ENCODE measurements around the gene MGRN1. TPM values are rescaled to one million over a fixed set of nuclear protein-coding genes. Genes with fewer than 3 reads are reported as not detected.

The MGRN1 gene
- total RNA-seq, 1 experiment from 2014 or later = 61.3 TPM

DNA sequence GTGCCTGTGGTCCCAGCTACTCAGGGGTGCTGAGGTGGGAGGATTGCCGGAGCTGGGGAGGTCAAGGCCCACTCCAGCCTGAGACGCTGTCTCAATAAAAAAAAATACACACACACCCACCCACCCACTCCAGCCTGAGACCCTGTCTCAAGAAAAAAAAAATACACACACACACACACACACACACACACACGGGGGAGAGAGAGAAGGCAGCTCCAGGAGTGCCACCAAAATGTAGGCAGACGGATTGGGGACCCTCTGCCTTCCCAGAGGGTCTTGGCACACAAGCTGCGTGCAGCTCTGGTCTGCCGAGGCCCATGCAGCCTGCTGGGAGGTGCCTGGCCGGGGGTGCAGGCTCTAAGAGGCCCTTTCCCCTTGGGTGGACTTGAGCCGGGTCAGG, 62.8 kb downstream of the MGRN1 start:
- H3K4me3 Mint-ChIP-seq (ENCODE audit: unreplicated experiment) = no peak overlapping the region
- intact Hi-C loops (cut with micrococcal nuclease) = no loop called here
- DNase-seq (ENCODE audit: unreplicated experiment) = no peak
- H3K27ac Mint-ChIP-seq (ENCODE audit: low read depth, unreplicated experiment) = no peak overlapping the region
- H3K9me3 Mint-ChIP-seq (ENCODE audit: unreplicated experiment) = no peaks in the 10 kb centered on the region
- peaks cover 83% of the 10 kb centered on the region for H3K36me3 Mint-ChIP-seq (ENCODE audit: insufficient read depth, unreplicated experiment)
- POLR2A ChIA-PET = no interaction called here
- peaks cover 3% of the 10 kb centered on the region for H3K4me1 Mint-ChIP-seq (ENCODE audit: insufficient read depth, unreplicated experiment)
- CTCF ChIA-PET = no interaction called here
- no TSS peak for BruUV-seq (replicated peaks)
- H3K27me3 Mint-ChIP-seq (ENCODE audit: insufficient read depth, unreplicated experiment) = no peaks in the 10 kb centered on the region
- TF ChIP-seq, protein P1, sequence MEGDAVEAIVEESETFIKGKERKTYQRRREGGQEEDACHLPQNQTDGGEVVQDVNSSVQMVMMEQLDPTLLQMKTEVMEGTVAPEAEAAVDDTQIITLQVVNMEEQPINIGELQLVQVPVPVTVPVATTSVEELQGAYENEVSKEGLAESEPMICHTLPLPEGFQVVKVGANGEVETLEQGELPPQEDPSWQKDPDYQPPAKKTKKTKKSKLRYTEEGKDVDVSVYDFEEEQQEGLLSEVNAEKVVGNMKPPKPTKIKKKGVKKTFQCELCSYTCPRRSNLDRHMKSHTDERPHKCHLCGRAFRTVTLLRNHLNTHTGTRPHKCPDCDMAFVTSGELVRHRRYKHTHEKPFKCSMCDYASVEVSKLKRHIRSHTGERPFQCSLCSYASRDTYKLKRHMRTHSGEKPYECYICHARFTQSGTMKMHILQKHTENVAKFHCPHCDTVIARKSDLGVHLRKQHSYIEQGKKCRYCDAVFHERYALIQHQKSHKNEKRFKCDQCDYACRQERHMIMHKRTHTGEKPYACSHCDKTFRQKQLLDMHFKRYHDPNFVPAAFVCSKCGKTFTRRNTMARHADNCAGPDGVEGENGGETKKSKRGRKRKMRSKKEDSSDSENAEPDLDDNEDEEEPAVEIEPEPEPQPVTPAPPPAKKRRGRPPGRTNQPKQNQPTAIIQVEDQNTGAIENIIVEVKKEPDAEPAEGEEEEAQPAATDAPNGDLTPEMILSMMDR (IDR thresholded peaks at IDR 0.05; ENCODE audit: unreplicated experiment) = no peak

- Mint-ChIP-seq H3K27me3 (ENCODE audit: insufficient read depth, unreplicated experiment) (no peaks in the 10 kb centered on the region), H3K27ac (ENCODE audit: low read depth, unreplicated experiment) (no peak overlapping the region), H3K4me3 (ENCODE audit: unreplicated experiment) (no peak overlapping the region), H3K4me1 (ENCODE audit: insufficient read depth, unreplicated experiment) (peaks cover 5% of the 10 kb centered on the region), H3K9me3 (ENCODE audit: unreplicated experiment) (no peaks in the 10 kb centered on the region), H3K36me3 (ENCODE audit: insufficient read depth, unreplicated experiment) (peaks cover 83% of the 10 kb centered on the region)
- intact Hi-C loops (cut with micrococcal nuclease) = no loop called here
- ChIA-PET POLR2A (no interaction called here), CTCF (no interaction called here)
- DNase-seq (ENCODE audit: unreplicated experiment) = no peak
- TF ChIP-seq, protein P1 (IDR thresholded peaks at IDR 0.05; ENCODE audit: unreplicated experiment) = no peak
- no TSS peak for BruUV-seq (replicated peaks)
Observed at GRCh38 chr16:4687946-4688673, 63.5 kb downstream of the MGRN1 start.

- TF ChIP-seq, protein P1 (IDR thresholded peaks at IDR 0.05; ENCODE audit: unreplicated experiment) = no peak
- CTCF ChIA-PET = no interaction called here
- no TSS peak for BruUV-seq (replicated peaks)
- Mint-ChIP-seq H3K4me1 (ENCODE audit: insufficient read depth, unreplicated experiment) (peaks cover 5% of the 10 kb centered on the region), H3K27me3 (ENCODE audit: insufficient read depth, unreplicated experiment) (no peaks in the 10 kb centered on the region), H3K4me3 (ENCODE audit: unreplicated experiment) (no peak overlapping the region), H3K9me3 (ENCODE audit: unreplicated experiment) (no peaks in the 10 kb centered on the region), H3K36me3 (ENCODE audit: insufficient read depth, unreplicated experiment) (peaks cover 82% of the 10 kb centered on the region), H3K27ac (ENCODE audit: low read depth, unreplicated experiment) (no peak overlapping the region)
- DNase-seq (ENCODE audit: unreplicated experiment) = no peak
- intact Hi-C loops (cut with micrococcal nuclease) = no loop called here
- POLR2A ChIA-PET = interaction anchor here (1.3 kb wide), 1 partner anchor 9 kb away, joined by 6 read pairs; no protein-coding TSS in a partner anchor
Observed at GRCh38 chr16:4688674-4689045, 64.0 kb downstream of the MGRN1 start.

DNA sequence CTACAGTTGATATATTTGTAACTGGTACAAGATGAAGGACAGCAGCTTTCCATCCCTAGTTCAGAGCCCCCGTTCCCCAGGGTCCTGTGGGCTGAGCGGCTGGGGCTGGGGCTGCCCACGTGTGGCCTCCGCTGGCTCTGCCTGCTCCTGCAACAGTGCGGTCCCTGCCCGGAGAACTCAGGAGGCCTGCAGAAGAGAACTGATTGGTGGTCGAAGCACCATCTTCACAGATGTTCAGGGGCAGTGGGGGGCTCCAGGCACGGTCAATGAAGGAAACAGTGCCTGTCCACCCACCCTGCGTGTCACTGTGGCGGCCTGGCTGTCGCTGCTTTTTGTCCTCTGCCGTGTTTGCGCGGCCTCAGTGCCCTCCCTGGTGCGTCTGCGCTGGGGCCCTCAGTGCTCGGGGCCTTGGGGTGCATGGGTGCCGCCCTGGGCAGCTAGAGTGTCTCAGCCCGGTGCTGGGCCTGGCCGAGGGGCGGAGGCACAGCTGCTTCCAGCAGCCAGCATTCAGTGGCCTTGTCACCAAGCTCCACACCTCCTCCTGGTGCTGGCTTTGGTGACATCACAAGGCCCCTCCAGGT, 64.6 kb downstream of the MGRN1 start:
- no peak overlapping the region for H3K27ac Mint-ChIP-seq (ENCODE audit: low read depth, unreplicated experiment)
- H3K4me1 Mint-ChIP-seq (ENCODE audit: insufficient read depth, unreplicated experiment) = peaks cover 5% of the 10 kb centered on the region
- ChIA-PET POLR2A (interaction anchor here (1.3 kb wide), 1 partner anchor 9 kb away, joined by 6 read pairs; no protein-coding TSS in a partner anchor), CTCF (no interaction called here)
- TF ChIP-seq, protein P1 (IDR thresholded peaks at IDR 0.05; ENCODE audit: unreplicated experiment) = no peak
- no peaks in the 10 kb centered on the region for H3K27me3 Mint-ChIP-seq (ENCODE audit: insufficient read depth, unreplicated experiment)
- intact Hi-C loops (cut with micrococcal nuclease) = no loop called here
- peaks cover 79% of the 10 kb centered on the region for H3K36me3 Mint-ChIP-seq (ENCODE audit: insufficient read depth, unreplicated experiment)
- no peaks in the 10 kb centered on the region for H3K9me3 Mint-ChIP-seq (ENCODE audit: unreplicated experiment)
- no peak overlapping the region for H3K4me3 Mint-ChIP-seq (ENCODE audit: unreplicated experiment)
- no peak for DNase-seq (ENCODE audit: unreplicated experiment)
- no TSS peak for BruUV-seq (replicated peaks)

All from MCF 10A (cell line).